Adrenal gland (tissue), 5 donors: ENCODE data around the gene CORO2A.

Experiments
- POLR2A ChIP-seq, 2 donors: fragments of 450-650 bp; IDR thresholded peaks; one replicate each; pipeline ENCODE4 v1.6.1; 2017; ENCODE audit warnings: antibody characterized with exemption in 2 of 2, mild to moderate bottlenecking in 2 of 2, moderate library complexity in 1 of 2
- TF ChIP-seq, protein P1 (sequence below), 6 experiments: fragments of 450-650 bp in 4 of 6; fragments of 200-600 bp in 2 of 6; sonication (generic) in 1 of 6; IDR thresholded peaks; 1 replicate in 5 of 6; 2 replicates in 1 of 6; pipeline versions ENCODE4 v1.5.1 to v1.8.0; 2016 to 2021; ENCODE audit warnings: antibody characterized with exemption in 6 of 6, mild to moderate bottlenecking in 2 of 6, moderate library complexity in 1 of 6
- donor health status: DM: no; HTN: no; CAD: no.

GRCh38 chr9:98210435-98210834 lies 18.0 kb upstream of the CORO2A start:
- TF ChIP-seq, protein P1, sequence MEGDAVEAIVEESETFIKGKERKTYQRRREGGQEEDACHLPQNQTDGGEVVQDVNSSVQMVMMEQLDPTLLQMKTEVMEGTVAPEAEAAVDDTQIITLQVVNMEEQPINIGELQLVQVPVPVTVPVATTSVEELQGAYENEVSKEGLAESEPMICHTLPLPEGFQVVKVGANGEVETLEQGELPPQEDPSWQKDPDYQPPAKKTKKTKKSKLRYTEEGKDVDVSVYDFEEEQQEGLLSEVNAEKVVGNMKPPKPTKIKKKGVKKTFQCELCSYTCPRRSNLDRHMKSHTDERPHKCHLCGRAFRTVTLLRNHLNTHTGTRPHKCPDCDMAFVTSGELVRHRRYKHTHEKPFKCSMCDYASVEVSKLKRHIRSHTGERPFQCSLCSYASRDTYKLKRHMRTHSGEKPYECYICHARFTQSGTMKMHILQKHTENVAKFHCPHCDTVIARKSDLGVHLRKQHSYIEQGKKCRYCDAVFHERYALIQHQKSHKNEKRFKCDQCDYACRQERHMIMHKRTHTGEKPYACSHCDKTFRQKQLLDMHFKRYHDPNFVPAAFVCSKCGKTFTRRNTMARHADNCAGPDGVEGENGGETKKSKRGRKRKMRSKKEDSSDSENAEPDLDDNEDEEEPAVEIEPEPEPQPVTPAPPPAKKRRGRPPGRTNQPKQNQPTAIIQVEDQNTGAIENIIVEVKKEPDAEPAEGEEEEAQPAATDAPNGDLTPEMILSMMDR (IDR thresholded peaks at IDR 0.05): no peak
- no peak for TF ChIP-seq POLR2A (IDR thresholded peaks at IDR 0.05)
